NCI-H1048 (cell line): ENCODE results near the gene TNIP3.
"Not testable (repeated sequence)": the region's sequence is repeated elsewhere in the genome, so short reads cannot be mapped to it uniquely, and the experiment has no call there.

Source experiments
- DNase-seq: peaks from one replicate; lab custom pipeline; 2025; lab: John Stamatoyannopoulos, UW

Gene TNIP3

DNA sequence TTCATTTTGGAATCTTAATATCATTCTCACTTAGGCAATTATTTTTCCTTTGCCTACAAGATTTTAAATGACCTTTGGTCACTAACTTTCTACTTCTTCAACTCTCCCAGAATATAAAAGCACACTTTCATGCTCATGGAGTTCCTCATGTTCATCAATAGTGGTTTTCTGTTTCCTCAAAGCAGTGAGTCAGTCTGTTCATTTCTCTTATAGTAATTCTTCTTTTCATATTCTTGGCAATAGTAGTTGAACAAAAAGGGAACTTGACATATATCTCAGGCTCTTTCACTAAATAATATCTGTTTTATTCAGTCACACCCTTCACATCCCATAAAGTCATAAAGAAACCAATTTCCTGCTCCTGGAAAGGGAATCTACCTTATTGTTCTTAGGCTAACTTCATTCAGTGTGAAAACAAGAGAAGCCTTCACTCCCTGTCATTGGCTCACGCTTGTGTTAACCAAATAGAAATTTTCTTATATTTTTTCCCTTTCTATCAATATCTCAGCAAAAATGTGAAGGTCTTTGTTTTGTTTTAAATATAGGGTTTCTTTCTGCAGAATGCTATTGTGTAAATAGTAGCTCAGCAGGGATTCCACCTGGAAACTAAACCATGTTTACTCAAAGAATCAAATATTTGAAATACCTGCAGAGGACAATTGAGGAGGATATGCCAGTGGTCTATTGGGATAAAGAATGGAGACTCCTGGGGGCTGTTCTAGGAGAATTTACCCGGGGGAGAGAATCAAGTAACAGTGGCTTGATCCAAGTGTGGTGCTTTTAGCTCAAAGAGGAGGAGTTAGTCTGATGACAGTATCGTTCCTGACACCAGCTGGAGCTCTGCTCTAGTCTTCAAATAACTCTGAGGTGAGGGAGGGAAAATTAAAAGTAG is 13.4 kb upstream of the TNIP3 start:
- DNase-seq, result no peak

DNA sequence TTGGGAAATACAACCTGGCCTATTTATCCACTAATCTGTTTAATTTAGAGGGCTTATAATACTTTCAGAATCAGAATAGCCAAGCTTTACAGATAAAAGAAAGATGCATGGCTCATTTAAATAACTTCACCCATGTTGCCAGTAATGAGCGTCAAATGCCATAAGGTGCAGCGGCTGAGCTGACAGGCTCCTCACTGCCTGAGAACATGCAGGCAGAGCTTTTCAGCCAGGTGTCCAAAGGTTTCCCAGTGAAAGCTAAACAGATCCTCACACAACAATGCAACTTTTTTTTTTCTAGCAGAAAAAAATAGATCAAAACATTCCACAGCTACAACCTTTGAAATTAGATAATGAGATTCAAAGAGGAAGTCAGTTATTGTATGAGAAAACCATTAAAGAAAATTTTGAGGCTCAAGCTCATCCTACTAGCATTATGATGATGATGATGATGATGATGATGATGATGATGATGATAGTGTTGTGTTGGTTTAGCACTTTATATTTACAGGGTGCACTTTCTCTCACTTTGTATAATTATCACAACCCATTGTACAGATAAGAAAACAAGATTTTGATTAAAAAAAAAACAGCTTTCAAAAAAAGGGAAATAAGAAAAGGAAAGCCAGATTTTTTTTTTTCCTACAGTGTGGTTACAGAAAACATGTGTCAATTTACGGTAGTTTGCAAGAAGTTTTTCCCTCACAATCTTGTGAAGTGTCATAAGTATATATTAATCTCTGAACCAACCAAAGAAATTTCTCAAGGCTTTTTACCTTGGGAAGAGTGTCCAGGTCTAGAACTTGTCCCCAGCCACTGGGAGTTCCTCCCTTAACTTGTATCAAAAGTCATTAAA is 12.2 kb upstream of the TNIP3 start:
- no peak for DNase-seq

DNA sequence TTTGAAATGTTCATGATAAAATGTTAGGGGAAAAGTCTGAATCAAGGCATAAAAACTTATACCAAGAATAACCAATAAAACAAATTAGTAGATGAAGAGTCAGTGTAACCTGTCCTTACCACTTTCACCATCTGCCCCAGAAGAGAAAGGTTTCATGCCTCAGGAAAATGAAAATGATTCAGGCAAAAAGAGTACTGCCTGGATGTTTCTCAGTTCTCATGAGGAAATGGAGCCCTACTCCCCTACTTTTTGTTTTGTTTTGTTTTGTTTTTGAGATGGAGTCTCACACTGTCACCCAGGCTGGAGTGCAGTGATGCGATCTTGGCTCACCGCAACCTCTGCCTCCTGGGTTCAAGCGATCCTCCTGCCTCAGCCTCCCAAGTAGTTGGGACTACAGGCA is 7.4 kb upstream of the TNIP3 start:
- not testable (repeated sequence) for DNase-seq

DNA sequence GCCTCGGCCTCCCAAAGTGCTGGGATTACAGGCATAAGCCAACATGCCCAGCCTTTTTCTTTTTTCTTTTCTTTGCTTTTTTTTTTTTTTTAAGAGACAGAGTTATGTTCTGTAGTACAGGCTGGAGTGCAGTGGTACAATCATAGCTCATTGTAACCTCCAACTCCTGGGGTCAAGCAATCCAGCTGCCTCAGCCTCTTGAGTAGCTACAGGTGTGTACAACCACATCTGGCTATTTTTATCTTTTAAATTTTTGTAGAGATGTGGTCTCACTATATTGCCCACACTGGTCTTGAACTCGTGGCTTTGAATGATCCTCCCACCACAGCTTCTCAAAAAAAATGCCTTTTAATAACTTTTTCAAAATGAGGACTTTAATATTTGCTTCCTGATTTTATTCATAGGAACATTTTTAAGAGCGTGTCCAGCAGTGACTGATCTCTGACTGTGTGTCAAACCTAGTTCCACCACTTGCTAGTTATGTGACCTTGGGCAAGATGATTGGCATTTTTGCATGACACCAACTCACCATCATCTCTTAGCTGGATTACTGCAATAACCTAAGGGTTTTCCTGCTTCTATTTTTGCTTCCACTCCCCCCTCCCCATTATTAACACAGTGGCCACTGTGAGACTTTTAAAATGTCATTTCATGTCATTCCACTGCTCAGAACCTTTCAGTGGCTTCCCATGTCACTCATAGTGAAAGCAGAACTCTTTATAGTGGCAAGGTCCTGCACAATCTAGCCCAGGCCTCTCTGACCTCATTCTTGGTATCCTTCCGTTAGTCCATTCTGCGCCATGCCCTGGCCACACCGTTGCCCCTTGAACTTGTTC is 4.5 kb upstream of the TNIP3 start:
- DNase-seq, result no peak

DNA sequence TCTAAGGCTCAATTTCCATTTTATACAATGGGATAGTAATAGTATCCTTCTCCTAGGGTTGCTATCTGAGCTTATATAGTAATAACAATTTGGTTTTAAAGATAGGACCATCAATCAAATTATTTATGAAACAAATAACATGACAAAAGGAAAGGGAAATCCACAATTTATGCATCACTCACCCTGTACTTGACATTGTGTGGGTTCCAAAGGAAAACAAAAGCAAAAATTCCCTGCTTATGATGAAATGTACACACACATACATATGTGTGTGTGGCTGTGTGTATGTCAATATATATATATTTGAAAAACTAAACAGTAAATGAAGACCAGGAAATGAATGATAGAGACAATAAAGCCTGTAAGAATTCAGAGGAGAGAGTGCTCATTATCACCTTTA is 2.9 kb upstream of the TNIP3 start:
- no peak for DNase-seq

DNA sequence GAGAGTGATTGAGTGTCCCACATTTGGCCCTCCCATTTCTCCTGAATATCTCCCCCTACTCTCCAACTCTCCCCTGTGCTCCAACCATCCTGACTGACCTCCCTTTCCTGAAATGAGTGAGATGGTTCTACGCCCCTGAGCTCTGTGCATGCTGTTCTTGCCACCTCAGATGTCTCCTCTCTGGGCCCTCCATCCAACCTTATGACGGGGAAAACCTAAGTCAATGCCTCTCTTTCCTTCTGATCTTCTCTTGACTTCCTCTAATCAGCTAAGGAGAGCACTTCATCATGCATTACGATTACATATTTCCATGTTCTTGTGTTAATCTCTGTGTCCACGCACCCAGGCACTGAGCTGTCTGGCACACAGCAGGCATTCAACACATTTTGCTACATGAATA is 1.1 kb upstream of the TNIP3 start:
- DNase-seq, result no peak

DNA sequence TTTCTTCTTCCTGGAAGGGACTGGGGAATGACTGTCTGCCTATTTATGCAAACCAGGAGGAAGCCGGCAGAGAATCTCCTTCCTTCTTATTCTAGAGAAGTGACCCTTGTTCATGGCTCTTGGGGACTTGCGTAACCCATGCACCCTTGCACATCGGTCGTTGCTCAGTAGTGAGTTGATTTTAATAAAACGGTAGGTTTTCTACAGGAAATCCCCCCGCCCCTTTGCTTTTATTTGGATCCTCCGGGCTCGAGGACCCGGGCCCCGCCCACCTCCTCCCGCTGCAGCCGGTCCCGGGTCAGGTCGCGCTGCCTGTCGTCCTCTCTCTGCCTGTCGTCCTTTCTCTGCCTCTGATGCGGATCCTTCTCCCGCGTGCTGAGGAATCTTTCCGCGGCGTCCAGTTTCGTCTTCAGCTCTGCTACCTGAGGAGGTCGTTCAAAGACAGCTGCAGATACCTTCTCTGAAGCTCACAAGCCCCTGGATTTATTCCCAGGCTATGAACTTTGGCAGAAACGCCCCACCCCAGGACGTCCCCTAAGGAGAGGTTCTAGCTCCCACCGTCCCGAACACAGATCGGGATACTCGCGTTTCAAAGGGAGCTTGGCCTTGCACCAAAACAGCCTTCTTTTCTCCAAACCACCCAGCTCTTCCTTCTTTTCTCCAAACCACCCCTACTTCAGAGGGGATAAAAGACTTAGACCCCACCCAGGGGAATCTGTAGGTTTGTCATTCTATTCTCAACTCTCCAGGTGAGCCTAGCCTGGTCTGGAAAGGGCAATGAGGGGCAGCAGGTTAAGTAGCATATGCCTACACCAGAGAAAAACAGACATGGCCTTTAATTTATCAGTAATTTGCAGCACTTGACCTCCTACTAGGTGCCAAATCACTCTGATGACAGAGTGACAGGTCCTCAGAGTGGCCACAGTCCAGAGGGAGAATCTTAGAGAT is 7.0 kb downstream of the TNIP3 start:
- DNase-seq, result no peak

DNA sequence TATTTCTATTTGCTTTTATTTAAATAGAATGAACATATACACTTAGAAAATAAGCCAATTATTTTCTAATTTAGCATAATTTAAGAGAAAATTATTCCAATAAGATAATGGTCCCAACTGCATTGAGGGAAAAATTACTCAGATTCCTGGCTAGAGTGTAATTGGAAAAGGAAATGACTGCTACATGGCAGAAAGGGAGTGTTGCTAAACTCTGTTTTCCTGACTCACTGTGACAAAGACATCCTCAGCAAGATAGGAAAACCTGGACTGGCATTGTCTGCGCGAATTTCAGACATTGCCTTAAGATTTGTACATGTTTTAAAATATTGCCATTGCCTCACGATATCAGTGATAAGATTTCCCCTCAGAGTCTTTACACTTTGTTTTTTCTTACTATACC is 8.2 kb downstream of the TNIP3 start:
- DNase-seq, result no peak

DNA sequence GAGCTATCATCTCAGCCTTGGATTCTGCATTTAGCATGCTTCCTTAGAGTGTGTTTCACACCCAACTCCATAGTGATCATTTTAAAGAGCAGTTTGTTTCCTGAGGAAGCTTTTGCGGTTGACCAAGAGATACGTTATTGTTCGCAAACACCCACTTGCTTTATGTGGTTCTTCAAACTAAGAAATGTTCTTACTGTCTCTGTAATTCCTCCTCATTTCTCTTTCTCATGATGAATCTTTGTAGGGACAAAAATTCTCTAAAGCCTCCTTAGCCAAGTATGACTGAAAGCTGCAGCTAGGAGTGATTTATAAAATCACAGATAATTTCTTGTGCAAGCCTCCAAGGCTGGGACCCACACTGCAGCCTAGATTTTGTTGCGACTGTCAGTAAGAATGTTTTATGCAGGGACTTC is 10.0 kb downstream of the TNIP3 start:
- DNase-seq, result no peak

DNA sequence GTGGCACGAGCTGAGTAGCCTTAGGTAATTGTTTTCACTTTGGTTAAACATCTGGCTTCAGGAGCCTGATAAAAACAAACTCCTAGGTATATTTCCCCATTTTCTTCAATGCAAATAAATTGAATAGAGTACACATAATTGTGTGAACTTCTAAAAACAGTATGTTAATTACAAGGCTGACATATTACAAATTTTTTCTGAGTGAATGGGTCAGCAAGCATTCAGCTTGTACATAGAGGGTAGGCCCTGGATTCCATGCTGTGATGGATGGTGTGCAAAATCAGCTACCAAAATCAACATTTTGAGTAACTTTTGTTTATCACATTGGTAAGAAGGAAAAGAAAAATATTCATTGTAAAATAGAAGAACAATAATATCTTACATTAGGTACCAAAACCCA is 12.2 kb downstream of the TNIP3 start:
- no peak for DNase-seq

DNA sequence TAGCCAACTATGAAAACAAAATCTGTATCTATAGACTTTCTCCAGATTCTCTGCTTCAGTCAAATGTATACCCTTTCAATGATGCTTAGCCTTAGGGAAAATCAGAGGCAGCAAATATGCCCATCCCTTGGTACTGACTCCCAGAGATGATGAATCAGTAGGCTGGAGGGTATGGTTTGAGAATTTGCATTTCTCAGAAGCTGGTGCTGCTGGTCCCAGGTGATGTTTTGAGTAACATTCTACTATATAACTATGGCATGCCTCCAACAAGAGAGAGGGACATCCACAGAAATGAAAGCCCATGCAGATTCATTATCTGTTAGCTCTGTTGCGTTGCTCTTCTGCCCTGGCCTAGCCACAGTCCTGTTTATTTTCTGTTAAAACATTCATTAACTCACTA is 13.6 kb downstream of the TNIP3 start:
- no peak for DNase-seq

DNA sequence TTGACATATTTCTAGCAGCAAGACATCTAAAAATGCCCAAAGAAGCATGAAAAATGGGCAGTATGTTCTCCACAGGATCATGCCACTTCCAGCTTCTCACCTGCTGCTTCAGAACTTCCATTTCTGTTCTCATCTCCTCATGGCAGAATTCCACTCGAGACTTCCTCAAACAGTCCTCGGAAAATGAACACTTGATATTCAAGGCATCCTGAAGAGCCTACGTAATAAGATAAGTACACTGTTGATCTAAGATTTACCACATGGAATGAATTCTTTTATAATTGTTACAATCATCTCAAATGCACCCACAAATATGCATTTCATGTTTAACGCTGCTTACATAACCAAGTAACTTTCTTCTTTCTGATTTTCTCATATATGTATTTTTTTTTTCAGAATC is 14.1 kb downstream of the TNIP3 start:
- no peak for DNase-seq

DNA sequence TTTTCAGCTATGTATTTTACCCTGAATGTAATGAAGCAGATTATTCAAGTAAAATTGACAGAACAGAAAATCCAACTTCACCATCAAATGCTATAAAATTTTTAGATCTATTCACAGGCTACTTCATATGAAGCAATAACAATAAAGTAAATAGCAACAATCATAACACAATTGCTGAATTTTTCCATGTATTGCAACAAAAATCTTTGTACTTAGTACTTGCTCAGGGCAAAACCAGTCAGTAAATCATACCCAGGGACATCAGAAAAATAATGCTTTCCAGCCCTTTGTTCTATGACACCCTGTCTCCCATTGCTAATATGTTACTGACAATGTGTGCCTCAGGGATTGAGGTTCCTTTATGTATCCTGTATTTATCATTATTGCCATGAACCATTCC is 15.5 kb downstream of the TNIP3 start:
- DNase-seq, result no peak

DNA sequence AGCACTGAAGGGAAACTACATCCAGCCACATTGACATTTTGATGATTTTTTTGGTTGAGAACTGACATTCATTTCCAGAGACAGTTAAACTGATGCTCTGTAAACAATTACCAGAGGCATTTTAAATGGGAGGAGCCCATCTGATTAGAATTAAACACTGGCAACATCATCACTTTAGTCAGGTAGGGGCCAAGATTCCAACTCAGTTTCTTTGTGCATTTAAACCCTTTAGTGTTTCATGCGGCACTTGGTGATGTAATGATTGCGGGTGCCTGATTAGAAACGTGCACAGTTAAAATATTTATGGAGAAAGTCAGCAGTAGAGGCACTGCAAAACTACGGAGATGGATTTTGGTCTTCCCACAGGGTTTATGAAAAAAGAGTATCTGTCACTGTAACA is 16.1 kb downstream of the TNIP3 start:
- no peak for DNase-seq

DNA sequence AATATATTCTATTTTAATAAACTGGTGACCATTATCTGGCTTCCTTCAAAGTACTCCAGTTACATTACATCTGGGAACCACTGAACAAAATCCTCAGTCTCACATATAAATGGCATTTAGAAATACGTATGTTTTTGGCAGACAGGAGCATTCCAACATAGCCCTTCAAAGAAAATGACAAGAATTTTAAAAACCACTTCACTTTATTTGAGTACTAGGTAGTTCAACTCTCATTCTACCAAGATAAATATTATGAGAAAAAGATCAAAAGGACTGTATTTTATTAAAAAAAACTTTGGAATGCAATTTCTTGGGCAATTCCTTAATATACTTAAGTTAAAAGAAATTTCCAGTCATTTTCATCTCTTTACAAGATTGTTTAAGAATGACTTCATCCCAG is 17.6 kb downstream of the TNIP3 start:
- DNase-seq, result no peak

DNA sequence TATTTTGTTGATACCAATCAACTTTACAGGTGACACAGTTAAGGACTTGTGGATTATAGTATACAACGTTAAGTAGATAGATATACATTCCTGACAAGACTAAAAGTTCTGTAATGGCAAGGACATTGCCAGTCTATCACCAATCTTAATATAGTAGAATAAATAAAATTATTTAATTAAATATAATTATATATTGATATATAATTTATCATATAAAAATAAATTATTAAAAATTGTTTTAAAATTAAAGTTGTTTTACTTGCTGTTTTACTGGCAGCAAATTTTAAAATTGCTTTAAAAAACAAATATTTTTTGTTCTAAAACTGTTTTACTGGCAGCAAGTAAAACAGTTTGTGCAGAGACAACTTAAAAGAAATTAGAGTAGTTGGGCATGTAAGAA is 18.7 kb downstream of the TNIP3 start:
- no peak for DNase-seq

DNA sequence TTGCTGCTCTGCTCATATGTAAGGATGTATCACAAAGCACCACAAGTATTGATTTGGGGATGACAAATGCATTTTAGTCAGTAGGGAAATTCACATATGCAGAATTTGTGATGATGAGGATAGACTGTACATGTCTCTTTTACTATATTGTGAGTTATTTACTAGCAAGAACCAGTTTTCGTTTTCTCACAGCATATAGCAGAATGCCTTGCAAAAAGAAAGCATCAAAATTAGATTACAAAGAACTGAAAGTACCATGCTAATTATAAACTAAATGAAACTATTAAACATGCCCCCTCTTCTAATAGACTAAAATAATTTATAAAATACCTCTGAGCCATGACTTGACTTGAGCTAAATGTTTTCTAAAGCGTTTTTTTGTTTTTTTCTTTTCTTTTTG is 20.1 kb downstream of the TNIP3 start:
- DNase-seq, result no peak

DNA sequence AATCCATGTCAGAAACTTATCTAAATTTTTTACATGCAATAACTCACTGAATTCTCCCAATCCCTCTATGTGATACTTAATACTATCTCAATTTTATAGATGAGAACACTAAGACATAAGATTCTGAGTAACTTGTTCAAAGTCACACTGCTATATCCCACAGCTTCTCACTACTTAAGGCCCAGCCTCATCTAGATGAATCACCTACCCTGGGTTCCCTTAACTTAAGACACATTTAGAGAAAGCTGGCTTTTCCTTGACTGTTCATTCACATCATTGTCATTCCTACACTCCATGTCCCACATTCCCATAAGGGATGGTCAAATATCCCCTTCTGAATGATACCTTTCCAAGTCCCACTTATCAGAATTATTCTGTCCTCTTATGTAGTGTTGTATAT is 21.0 kb downstream of the TNIP3 start:
- no peak for DNase-seq

DNA sequence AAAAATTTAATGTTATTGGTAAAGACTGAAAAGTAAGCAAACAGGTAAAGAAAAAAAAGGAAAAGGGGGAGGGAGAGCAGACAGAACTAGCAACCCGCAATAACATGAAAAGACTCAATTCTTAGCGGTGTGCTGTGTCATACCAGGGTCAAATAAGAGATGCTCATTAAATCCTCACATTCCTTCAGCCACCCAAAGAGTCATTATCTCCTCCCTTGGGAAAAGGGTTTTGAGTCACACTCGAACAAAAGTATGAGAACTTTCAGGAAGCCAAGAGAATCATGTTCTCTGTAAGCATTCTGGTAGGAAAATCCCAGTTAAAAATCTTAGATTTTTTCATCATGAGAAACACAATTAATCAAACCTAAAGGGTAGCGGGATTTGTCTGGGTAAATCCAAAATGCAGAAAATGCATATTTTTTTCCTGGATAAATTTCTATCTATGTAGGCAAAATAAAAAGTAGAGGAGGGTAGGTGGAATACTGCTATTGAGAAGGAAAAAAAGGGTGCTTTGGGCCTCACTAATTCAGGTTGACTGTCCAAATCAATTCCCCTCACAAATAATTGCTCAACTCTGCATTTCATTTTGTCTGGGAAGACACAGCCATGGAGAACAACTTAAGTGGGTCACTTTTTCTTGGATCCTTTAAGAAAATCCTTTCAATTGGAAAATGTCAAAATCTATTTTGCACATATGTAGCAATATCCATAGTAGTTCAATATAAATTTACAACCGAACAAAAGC is 23.2 kb downstream of the TNIP3 start:
- DNase-seq, result no peak

DNA sequence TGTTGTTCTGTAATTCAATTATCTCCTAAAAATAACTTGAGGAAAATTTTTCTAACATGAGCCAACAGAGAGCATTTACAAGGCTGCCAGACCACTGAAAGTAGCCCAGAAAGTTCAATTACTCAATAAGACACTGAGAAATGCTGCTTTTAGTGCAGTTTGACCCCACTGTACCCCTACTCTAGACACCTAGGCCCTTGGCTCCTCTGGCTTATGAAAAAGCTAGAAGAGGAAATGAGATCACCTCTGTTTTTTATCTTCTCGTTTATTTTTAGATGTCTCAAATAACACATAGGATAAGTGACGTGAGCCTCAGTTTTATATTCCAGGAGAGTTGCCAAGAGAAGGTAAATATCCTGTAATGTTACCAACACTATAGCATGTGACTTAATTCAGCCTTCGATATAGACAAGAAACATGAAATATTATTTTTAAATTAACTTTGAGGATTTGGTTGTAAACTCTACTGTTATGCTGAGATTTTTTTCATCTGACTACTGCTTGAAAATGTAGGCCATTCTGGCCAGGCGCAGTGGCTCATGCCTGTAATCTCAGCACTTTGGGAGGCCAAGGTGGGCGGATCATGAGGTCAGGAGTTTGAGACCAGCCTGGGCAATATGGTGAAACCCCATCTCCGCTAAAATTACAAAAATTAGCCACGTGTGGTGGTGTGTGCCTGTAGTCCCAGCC is 24.4 kb downstream of the TNIP3 start:
- no peak for DNase-seq
